Suppressor macrophage treated with lipopolysaccharide for 4 hours (primary cell): ENCODE measurements around the gene SLC43A2.
"Not testable (repeated sequence)": the region's sequence is repeated elsewhere in the genome, so short reads cannot be mapped to it uniquely, and the experiment has no call there.

Experiments
- DNase-seq: peaks from one replicate; pipeline ENCODE4 v3.0.0-alpha.2; 2020

The SLC43A2 gene

DNA sequence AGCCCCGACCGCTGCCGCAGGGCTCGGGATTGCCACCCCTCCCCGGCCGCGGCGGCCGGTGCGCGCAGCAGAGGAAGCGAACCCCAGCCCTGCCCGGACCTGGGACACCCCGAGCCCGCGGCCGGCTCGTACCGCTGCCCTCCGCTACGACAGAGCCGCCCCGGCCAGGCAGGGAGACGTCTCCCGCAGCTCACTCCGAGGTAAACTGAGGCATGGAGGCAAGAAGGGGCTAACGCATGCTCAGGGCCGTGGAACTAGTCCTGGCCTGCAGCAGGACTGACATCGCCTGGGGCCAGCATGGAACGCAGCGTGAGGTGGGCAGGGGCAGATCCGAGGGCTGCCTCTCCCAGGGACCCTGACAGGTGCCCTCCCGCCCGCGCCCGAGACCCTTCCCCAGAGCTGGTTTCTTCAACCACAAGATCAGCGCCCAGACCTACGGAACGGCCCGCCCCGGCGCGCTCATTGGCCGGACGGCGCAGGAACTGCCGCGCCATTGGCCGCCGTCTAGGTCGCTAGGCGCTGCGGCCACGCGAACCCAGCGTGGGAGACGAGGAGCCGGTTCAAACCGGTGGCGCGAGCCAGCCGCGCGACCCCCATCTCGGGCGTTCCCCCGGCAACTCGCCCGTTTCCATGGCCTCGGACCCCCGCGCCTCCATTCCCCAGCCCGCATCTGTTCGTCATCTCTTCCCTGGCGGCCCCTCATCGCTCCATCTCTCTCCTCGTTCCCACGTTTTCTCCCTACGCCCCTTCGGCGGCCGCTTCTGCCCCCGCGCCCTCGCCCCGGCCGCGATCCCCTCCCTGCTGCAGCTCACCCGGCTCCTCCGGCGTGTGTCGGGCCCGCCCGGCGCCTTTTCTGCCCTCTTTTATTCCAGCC, at the start of gene SLC43A2:
Gene SLC43A2 (minus strand): TSS at position 853 of the 874 bp plus-strand sequence. CDS start 960 bp downstream, outside the sequence.
- DNase-seq, result peak; percentile 91

DNA sequence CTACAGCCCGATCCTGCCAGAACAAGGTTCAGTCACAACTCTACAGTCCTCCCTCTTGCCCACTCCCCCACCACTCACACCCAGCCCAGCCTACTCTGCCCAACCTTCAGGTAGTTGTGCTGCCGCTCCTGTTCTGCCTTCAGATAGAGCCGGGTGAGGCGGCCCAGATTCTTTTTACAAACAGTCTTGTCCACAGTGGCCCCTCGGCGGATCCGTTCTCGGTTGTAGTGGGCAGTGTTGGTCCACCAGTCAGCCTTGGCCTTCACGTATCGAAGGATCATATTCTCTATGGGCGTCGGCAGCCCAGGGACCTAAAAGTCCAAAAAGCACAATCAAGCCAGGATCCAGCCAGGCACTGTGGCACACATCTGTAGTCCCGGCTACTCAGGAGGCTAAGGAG, 47.8 kb upstream of the SLC43A2 start:
- no peak for DNase-seq

DNA sequence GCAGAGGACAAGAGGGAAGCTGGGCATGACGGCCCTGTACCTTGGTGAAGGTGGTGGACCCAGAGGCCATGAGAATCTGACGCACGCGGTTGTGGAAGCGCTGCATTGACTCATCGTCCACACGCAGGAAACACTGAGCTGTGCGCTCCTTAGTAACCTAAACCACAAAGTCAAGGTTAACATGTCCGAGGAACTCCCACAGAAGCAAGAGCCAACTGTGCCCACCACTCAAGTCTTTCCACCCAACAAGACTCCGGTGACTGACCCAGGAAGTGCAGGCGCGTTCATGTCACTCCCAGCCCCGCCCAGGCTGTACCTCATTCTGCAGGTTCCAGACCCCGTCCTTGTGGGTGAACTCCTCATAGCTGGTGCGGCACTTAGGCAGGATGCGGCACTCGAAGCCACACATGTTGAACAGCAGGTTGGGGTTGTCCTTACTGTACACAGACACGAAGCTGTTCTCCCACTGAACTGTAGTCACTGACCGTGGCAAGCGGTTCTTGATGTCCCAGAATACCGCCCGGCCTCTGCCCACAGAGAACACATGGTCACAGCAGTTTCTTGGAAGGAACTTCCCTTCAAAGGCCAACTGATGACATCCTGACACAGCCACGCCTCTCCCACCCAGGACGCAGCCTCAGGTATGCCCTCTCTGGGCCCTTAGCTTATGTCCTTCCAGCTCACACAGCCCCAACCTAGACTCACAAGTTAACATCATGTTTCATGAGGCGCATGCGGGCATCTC, 44.6 kb upstream of the SLC43A2 start:
- DNase-seq, result no peak

DNA sequence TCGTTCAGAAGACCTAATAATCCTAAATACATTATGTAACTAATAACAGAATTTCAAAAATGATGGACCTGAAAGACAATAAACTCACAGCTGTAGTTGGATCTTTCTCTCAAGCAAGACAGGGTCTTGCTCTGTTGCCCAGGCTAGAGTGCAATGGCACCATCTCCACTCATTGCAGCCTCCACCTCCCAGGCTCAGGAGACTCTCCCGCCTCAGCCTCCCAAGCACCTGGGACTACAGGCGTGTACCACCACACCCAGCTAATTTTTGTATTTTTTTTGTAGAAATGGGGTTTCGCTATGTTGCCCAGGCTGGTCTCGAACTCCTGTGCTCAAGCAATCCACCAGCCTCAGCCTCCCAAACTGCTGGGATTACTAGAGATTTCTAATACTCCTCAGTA, 35.3 kb upstream of the SLC43A2 start:
- not testable (repeated sequence) for DNase-seq

DNA sequence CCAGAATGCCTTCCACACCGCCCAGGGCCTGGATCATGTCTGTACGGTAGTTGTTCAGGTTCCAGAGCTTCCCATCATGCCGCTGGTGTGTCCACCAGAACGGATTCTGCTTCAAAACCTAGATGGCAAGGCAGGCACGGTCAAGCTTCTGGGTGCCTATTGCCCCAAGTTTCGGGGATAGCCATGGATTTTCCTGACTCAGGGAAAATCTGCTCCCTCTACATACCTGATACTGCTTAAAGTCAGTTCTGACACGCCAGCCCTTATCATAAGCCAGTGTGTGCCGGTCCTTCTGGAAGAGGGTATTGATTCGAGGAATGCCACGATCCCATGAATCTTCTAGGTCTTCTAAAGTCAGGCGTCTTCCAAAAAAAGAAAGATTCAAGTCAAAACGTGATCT, 32.4 kb upstream of the SLC43A2 start:
- DNase-seq, result no peak

DNA sequence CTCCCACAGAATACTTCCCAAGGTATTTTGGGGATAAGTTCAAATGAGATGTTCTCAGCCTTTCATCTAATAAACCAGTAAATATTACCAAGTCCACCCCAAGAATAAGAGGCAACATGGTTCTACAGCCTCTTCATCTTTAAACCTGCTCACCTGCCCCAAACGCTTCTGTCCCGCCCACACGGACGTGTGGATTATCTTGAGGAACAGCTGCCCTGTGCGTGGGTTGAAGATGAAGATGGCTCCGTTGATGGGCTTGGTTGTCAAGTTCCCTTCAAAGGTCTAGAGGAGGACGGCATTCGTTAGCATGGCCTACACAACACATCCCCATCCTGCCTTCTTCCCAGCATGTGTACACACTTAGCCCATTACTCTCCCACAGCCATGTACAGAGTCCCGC, 29.5 kb upstream of the SLC43A2 start:
- DNase-seq, result no peak

DNA sequence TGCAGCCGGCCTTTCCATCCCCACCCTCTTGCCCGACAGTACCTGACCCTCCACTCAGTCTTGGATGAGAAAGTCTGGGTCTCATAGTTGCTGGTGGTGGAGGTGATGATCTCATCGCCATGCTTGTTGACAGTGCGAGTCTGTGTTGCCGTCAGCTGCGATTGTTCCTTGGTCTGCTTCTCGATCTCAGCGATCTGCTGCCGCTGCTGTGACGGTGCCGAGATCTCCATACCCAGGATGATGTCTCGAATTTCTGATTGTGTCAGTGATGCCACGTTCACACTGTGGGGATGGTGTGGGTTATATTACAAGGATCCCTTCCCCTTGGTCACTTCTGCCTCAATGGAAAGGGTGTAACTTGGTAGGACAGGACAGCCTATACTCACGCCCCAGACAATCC, 25.1 kb upstream of the SLC43A2 start:
- no peak for DNase-seq

DNA sequence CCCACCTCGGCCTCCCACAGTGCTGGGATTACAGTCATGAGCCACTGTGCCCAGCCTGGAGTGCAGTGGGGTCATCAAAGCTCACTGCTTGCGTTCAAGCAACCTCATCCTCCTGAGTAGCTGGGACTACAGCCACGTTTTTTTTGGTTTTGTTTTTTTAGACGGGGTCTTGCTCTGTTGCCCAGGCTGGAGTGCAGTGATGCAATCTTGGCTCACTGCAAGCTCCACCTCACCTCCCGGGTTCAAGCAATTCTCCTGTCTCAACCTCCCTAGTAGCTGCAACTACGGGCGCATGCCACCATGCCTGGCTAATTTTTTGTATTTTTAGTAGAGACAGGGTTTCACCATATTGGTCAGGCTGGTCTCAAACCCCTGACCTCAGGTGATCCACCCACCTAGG, 24.2 kb upstream of the SLC43A2 start:
- not testable (repeated sequence) for DNase-seq

DNA sequence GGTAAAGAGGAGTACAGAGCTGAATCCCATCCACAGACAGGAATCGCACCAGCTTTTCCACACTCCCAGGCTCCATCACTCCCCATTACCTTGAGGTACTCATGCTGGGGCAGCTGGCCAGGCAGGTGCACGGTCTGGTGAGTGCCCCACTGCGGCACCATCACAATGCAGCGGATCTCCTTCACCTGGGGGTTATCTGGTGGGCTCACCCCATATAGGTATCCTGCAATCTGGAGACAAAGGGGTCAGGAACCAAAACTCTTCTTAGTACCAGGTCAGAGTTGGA, 22.9 kb upstream of the SLC43A2 start:
- no peak for DNase-seq

DNA sequence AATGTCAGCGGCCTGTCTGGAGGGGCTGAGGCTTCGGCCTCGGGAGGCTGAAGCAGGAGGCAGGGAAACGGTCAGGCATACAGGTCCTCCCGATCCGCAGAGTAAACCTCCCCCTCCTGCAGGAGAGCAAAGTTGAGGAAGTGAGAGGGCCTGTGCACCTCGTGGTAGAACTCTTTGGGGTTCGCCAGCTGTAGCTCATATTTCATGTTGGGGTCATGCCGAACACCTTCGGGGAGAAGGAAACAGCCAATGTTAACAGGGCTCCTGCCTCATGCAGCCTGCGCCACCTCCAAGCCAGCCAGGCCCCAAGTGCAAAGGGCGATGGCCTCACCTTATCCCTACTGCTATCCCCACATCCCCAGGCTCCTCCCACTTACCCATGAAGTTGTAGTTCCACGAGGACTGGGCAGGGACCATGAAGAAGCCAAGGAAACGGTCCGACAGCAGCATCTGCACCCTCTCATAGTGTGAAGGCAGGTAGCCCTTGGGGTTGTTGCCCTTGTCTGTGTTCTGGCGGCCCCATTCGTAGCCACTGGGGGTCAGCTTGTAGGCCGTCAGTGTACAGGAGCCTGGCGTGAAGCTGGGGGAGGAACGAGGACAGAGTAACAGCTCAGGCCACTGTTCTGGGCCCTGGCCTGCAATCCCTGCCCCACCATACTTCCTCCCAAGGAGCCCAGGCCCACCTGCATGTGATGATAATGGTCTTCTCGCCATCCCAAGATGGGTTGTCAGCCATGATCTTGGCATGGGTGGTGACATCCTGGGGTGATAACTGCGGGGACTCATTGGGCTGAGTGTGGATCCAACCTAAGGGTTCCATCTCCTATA, 22.3 kb upstream of the SLC43A2 start:
- no peak for DNase-seq

DNA sequence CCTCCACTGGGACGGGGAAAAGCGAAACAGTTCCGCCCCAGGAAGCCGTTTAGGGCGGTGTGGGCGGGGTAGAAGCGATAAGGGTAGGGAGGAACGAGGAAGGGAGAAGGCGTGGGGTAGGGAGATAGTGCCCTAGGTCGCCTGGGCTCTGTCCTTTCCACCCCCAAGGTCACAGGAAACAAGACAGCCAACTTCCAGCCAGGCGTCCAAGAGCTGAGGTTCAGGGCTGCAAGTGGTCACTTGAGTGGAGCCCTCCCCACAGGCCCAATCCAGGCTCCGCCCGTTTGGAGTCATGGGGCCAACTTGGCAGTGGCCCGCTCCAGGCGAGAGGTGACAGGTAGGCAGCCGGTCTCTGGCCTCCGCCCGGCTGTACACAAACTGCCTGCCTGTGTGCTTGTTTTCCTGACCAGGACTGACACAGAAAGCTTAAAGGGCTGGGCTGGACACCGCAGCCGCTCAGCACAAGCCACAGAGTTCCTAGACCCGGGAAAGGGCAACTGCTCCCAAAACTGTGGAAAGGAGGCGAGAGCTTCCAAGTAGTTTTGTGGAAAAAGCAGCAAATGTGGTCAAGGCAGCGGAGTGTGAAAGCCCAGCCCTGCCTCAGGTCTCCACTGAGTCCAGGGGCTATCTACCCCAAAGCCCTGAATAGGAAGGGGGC, 21.3 kb upstream of the SLC43A2 start, which contains the start of gene RILP:
Gene RILP (minus strand): TSS at position 23 of the 658 bp plus-strand sequence. CDS start 62 bp downstream, outside the sequence.
- peak; percentile 65 for DNase-seq

DNA sequence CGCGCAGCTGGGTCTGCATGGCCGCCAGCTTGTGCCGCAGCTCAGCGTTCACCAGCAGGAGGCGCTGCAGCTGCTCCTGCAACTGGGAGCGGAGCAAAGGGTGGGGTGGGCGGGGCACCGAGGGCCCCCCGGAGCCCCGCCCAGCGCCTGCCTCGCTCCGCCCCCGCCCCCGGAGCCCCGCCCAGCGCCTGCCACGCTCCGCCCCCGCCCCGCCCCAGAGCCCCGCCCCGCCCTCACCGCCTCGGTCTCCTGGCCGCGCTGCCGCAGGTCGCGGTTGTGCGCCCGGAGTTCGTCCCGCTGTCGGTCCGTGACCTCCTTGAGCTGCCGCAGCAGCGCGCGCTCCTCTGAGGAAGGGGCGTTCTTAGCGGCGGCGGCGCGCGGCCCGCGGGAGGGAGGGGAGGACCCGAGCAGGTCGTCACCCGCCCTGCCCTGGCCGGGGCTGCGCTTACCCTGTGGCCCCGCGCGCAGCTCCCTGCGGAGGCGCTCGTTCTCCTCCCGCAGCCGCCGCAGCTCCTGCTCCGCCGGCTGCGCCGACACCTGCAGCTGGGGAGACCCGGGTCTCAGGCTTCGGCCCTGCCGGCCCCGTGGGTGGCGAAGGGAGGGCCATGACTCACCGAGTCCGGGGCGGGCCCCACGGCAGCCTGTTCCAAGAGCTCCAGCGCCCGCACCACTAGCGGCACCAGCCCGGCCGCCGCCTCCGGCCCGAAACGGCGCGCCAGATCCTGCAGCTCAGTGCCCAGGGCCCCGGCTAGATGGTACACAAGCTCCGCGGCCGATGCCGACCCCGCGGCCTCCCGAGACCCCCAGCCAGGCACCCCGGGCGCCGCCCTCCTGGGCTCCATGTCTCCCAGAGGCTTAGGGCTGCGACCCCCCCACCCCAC, 20.6 kb upstream of the SLC43A2 start:
- peak; percentile 99 for DNase-seq

DNA sequence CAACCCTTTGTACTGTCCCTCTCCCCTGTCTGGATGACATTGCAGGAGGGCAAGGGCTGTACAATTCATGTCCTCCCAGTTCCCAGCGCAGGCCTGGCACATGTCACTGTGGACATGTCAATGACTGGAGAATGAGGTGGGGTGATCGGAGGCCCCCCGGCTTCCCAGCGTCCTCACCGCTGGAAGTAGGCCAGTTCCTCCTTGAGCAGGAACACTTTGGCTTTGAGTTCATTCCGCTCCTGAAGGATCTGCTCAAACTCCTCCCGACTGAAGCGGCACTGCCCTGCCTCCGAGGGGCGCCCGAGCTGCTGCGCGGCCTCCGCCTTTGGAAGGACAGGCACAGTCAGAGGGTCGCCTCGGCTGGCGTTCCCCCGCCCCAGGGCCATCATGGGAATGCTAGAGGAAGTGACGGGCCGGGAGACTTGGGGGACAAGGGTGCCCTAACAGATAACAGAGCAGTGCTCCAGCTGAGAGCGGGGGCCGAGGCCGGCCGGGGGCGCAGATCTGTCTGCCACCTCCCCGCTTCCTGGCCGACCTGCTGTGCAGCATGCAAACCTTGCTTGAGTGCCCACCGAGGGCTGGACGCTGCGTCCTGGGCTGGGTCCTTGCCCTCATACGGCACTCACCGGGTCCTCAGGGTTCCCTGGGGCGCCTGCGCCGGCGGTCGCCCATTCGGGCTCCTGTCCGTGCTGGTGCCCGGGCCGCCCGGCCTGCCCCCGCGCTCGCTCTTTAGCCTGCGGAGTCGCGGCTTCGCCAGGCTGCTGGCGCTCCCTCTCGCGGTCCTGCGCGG, 19.7 kb upstream of the SLC43A2 start:
- peak; percentile 40 for DNase-seq

DNA sequence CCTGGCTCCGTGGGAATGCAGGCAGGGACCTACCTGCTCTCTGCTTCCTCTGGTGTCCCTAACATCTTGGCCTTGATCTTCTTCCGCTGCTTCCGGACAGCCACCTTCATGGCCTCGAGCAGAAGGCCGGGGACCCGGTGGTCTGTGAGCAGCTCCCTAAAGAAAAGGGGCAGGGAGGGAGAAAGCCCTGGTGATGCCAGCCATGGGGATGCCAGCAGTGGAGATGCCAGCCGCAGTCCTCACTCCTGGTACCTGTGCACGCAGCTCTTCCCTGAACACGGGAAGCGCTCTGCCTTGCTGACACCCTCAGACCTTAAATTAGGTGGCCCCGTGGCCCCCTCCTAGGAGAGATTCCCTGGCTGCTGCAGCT, 19.2 kb upstream of the SLC43A2 start:
- no peak for DNase-seq

DNA sequence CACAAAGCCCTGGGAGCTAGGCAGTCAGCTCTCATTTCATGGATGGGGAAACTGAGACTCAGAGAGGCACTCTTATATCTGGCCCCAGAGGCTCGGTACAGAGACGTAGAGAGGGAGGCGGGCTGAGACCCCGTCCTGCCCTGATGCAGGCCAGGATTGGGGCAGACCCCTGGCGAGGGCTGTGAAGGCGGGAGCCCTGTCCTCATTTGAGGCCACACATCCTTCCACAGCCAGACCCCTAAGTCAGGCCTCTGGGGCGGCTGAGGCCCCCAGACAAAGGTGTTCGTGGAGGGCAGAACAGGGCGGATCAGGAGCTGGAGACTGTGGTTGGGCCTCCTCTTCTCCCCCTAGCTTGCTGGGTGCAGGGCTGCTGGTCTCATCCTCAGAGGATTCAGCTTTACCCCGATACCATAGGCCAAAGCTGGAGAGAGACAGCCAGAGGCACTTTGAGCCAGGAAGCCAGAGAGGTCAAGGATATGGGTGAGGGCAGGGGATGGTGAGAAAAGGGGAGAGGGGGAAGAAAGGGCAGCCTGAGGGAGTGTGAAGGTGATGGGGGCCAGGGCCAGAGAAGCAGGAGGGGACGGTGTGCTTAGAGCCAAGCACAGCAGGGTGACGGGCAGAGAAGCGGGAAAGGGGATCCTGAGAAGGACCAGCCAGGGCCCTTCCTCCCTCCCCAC, 17.7 kb upstream of the SLC43A2 start:
- no peak for DNase-seq

DNA sequence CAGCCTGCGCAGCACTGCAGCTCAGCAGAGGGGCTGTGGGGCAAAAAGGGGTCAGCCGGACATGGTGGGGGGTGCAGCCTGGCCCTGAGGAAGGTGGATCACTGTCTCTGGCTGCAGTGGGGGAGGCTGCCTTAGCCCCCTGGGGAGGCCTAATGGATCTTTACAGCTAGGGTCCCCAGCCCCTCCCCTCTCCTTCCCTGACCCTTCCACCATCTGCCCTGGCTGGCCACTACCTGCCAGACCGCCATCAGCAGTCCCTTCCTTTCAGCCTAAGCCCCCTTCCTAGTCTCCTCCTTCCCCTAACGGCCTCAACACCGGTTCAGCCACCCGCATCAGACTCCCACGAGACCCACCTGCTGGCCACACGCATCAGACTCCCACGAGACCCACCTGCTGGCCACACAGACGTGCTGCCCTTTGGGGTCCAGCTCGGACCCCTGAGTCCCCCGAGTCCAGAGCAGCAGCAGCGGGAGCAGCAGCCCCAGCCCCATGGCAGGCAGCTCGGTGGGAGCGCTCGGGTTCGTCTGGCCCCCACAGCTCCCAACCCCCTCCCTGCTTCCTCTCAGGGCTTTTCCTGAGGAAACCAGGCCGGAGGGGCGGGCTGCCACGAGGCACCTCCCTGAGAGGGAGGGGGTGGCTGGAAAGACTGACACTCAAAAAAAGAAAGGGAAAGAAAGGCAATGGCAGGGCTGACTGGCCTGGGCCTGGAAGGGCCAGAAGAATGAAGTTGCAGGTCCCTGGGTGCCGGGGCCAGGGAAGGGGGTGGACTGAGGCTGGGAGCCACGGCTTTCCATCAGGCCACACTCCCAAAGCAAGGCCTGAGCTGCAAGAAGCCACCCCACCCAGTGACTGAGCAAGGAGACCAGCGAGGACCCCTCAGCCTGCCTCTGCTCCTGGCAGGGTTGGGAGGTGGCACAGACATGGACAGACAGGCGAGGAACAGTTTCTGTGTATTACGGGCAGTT, 16.9 kb upstream of the SLC43A2 start, which contains the start of gene SCARF1:
Gene SCARF1 (minus strand): TSS at position 526 of the 965 bp plus-strand sequence. CDS start 35 bp downstream, at position 491.
- peak; percentile 85 for DNase-seq

DNA sequence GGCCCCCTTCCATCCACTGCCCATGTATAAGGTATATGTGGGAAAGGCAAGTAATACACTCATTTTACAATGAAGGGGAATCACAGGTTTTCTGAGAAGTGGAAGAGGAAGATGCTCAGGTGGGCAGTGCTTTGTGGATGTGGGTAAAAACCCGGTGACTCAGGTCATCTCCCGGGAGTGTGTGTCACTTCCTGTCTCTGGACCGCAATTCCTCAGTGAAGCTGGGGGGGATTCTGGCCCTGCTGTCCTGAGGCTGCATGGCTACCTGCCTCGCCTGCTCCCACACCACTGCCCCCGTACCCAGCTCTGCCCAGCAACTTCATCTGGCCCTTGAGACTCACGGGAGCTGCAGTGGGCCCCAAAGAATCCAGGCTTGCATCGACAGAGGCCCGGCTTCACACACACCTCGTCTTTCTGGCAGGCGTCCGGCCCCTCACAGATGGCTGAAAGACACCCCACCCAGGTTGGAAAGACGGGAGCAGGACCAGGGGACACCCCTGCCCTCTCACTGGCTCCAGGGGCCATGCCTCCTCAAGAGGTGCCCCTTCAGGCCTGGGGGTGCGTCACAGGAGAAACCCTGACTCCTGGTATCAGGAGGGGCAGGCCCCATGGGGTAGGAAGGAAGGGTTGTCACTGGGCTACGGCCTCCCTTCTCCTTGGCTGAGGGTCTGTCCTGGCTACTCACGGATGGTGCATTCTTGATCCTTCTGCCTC, 16.0 kb upstream of the SLC43A2 start:
- peak; percentile 75 for DNase-seq

DNA sequence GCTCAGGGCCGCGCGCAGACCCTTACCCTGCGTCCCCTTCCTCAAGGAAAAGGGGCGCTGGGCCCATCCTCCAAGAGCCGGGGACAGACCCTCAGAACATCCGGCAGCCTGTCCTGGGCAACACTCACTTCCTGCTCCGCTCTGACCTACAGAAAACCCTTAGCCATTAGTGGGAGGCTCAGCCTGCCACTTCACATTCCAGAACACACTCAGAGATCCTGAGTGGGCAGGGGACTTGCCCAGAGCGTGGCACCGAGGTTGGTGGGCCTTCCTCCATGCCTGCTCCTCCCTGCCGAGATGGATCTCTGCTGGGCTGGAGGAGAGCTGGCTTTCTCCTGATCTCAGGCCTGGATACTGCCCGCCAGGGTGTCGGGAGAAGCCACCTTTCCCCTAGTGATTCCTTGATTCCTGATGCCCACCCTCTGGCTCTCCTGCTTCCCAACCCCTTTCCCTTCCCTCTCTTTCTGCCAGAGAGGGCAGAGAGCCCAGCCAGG, 15.4 kb upstream of the SLC43A2 start:
- peak; percentile 54 for DNase-seq
